HFF-Myc (cell line): Measurements from ENCODE around the gene TMEM239.

Source experiments
- DNase-seq: peaks from one replicate; pipeline ENCODE4 v3.0.0-alpha.2; 2011; ENCODE audit warnings: low read depth; ENCODE audit errors: extremely low read depth
- H3K4me3 ChIP-seq: replicated peaks from 2 replicates; pipeline ENCODE4 v1.5.1; 2011; ENCODE audit warnings: low read depth, mild to moderate bottlenecking, control low read depth, low read length
- CTCF ChIP-seq: IDR thresholded peaks from 2 replicates; pipeline ENCODE4 v1.5.1; 2012; ENCODE audit warnings: mild to moderate bottlenecking, low read depth, low read length, control low read depth; ENCODE audit errors: missing control alignments

Gene TMEM239

GRCh38 chr20:2839732-2840137, 23.6 kb downstream of the TMEM239 start:
- DNase-seq, result no peak
- H3K4me3 ChIP-seq, result peak overlapping the region; percentile 73
- no peak for TF ChIP-seq CTCF

GRCh38 chr20:2840138-2840966, 24.2 kb downstream of the TMEM239 start, which contains the start of the genes PCED1A and VPS16:
Gene PCED1A (minus strand): TSS chr20:2840655. CDS start chr20:2839912, 743 bp downstream.
Gene VPS16 (plus strand): TSS chr20:2840745. CDS start chr20:2840775, 30 bp downstream.
- H3K4me3 ChIP-seq, result peak within 1 kb of the TSS; percentile 73
- peak; percentile 61 for DNase-seq

GRCh38 chr20:2840967-2841531, 24.9 kb downstream of the TMEM239 start:
- peak overlapping the region; percentile 73 for H3K4me3 ChIP-seq
- no peak for TF ChIP-seq CTCF
- DNase-seq, result no peak

More at GRCh38 chr20:2840138-2840966, 24.2 kb downstream of the TMEM239 start, which contains the start of the genes PCED1A and VPS16:
- no peak for TF ChIP-seq CTCF

- no peak for TF ChIP-seq CTCF
- H3K4me3 ChIP-seq, result no peak overlapping the region
- DNase-seq, result no peak
Measured at GRCh38 chr20:2845607-2846006, 29.4 kb downstream of the TMEM239 start.

GRCh38 chr20:2846698-2847097, 30.5 kb downstream of the TMEM239 start:
- no peak for DNase-seq
- TF ChIP-seq CTCF, result no peak
- no peak overlapping the region for H3K4me3 ChIP-seq

GRCh38 chr20:2847802-2848201, 31.6 kb downstream of the TMEM239 start:
- no peak overlapping the region for H3K4me3 ChIP-seq
- no peak for TF ChIP-seq CTCF
- DNase-seq, result no peak
